Activated T-cell treated with anti-CD3 and anti-CD28 coated beads for 48 hours (primary cell): Measurements from ENCODE around the gene CCDC171.

Experiments used
- DNase-seq: peaks from one replicate; pipeline ENCODE4 v3.0.0-alpha.2; 2020; ENCODE audit warnings: low read depth

The CCDC171 gene

DNA sequence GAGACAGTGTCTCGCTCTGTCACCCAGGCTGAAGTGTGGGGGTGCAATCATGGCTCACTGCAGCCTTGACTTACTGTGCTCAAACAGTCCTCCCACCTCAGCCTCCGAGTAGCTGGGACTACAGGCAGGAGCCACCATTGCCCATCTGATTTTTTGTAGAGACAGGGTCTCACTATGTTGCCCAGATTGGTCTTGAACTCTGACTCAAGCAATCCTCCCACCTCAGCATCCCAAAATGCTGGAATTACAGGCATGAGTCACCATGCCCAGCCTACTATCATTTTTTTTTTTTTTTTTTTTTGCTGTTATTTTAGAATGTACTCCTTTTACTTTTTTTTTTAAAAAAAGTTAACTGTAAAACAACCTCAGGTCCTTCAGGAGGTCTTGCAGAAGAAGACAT is 449.0 kb downstream of the CCDC171 start:
- no peak for DNase-seq

DNA sequence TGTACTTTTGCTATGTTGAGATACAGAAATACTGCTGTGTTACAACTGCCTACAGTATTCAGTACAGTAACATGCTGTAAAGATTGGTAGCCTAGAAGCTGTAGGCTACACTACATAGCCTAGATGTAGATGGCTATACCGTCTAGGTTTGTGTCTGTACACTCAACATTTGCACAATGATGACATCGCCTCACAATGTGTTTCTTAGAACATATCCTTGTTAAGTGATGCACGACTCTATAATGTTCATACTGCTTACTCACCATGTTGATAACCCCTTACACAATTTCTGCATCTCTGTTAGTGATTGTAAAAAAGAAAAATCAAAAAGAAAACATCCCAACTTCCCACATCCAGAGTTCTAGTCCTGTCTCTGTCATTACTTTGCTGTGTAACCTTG is 450.0 kb downstream of the CCDC171 start:
- DNase-seq = no peak

DNA sequence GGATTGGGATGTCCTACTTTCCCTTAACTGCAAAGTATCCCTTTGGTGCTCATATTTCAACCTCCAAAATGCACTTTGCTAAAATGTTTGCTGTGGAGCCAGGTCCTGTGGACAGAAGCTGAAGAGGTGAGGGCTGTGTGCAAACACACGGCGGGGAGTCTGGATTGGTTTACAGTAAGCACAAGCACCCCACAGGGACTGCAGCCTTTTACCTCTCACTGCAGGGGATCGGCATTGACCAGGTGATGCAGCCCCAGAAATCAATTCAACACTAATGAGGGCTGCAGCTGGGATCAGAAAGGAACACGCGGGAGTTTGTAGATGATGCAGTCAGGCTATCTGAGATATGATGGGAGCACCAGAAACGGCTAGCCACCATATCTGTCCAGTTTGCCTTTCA is 450.9 kb downstream of the CCDC171 start:
- no peak for DNase-seq

DNA sequence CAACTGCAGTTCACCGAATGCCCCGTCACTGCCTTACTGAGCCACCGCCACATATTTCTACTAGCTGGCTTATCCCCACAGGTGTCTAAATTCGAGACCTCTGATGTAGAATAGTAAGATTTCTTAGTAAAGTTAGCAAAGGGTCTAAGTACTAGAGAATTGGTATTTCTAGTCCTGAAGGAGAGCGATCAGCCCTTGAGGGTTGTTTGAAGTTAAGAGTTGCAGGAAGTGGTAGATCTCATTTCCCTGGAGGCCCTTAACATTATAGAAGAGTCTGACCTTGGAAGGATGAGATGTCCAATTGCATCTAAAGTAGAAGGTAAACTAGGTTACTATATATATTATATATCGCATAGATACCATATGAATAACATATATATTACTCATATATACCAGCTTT is 451.8 kb downstream of the CCDC171 start:
- DNase-seq = no peak

DNA sequence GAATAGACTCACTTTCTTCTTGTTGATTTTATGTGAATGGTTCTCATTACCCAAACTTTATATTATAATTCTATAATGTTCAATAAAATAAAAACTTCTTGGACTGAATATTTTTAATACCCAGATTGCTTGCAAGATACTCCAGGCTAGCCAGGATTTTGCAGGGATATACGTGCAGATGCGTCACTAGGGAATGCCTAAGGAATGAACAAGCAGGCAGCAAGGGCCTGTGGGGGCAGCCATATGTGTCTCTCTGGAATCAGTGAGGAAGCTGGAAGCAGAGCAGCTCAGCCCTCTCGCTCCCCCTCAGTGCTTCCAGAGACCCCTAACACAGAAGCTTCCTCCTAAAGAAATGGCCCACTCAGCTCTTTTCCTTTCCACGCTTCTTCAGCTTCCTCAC is 457.4 kb downstream of the CCDC171 start:
- no peak for DNase-seq

DNA sequence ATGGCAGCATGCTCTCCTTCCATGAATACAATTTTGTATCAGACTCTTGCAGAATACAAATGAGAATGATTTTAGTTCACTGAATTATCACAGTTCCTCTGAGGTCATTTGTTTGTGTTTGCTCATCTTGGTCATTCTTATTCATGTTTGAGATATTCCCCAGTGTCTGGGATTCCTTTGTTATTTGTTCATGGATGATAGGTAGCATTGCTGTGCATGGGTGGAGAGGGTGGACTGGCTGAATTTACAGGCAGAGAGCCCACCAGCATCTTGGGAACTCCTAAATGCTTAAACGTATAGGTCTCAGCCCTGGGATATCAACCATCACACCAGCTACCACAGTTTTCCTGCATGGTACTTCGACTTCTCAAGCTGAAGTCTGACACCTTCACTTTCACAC is 459.8 kb downstream of the CCDC171 start:
- DNase-seq = no peak

DNA sequence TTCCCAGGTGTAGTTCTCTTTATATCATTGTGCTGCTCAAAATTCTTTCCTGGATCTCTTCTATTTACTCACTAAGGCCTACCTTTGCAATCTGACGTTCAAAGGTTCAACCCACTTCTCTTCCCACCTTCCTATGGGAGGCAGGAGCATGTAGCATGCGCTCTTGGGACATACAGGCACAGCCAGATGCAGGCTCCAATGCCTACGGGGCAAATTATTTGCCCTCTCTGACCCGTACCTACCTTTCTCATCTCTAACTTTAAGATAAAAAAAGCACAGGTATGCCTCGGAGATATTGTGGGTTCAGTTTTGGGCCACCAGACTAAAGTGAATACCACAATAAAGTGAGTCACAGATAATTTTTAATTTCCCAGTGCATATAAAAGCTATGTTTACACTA is 460.5 kb downstream of the CCDC171 start:
- DNase-seq = no peak

DNA sequence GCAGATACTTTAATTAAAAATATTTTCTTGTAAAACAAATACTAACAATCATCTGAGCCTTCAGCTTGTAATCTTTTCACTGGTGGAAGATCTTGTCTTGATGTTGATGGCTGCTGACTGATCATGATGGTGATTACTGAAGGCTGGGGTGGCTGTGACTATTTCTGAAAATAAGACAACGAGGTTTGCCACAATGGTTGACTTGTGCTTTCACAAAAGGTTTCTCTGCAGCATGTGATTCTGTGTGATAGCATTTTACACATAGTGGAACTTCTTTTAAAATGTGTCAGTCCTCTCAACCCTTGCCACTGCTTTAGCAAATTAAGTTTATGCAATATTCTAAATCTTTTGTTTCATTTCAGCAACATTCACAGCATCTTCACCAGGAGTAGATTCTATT is 461.0 kb downstream of the CCDC171 start:
- DNase-seq = no peak

DNA sequence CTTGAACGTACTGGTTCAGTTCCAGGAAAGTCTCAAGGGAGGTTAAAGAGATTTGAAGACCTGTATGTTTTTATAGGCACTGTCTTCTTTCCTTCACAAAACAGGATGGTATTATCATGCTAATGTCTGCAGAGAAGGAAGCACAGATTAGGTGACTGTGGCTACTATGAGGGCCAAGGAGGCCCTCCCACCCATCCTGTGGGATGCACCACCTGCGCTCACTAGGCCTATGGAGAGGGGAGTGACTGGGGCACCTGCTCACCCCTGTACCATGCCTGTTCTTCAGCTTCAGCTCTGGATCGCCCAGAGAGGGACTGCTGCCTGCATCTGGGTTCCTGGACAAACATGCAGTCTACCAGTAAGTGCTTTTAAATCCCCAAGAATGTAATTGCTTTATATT is 469.4 kb downstream of the CCDC171 start:
- no peak for DNase-seq

DNA sequence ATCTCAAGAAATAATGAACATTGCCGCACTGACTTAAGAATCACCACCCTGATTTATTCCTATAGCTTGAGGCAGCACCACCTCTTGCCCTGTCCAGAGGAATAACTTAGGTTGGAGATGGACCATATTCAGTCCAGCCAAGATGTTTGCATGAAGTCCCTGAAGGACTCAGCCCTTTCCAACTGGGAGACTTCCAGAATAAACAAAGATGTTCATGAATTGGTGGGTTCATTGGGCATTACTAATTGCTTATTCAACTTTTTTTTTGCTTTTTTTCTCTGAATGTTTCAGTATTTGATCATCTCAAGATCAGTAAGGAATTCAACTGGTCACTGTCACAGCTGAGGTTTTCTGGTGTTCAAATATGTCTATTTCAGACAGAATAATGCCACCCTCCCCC is 470.6 kb downstream of the CCDC171 start:
- DNase-seq = no peak
